ENCODE data around the gene CHD5.
"Not testable (repeated sequence)": the region's sequence is repeated elsewhere in the genome, so short reads cannot be mapped to it uniquely, and the experiment has no call there.

CHD5 gene

GRCh38 chr1:6180268-6180706 is at the start of gene CHD5:
CHD5 (minus strand) TSS chr1:6180321; CDS start chr1:6180023, 298 bp downstream.
- DNase-seq (ENCODE audit: low spot score), result no peak

GRCh38 chr1:6225651-6226050 is 45.5 kb upstream of the CHD5 start:
- DNase-seq (ENCODE audit: low spot score), result no peak

GRCh38 chr1:6224718-6225117 is 44.6 kb upstream of the CHD5 start:
- no peak for DNase-seq (ENCODE audit: low spot score)

GRCh38 chr1:6223617-6224016 is 43.5 kb upstream of the CHD5 start:
- DNase-seq (ENCODE audit: low spot score), result no peak

GRCh38 chr1:6222636-6223035 is 42.5 kb upstream of the CHD5 start:
- DNase-seq (ENCODE audit: low spot score), result no peak

- no peak for DNase-seq (ENCODE audit: low spot score)
These were observed 41.2 kb upstream of the CHD5 start for GRCh38 chr1:6221210-6221784.

- DNase-seq (ENCODE audit: low spot score), result no peak
These were observed 40.1 kb upstream of the CHD5 start for GRCh38 chr1:6220236-6220635.

GRCh38 chr1:6219641-6220040 is 39.5 kb upstream of the CHD5 start:
- not testable (repeated sequence) for DNase-seq (ENCODE audit: low spot score)

GRCh38 chr1:6218375-6219164 is 38.4 kb upstream of the CHD5 start:
- DNase-seq (ENCODE audit: low spot score), result no peak

GRCh38 chr1:6212193-6212959 is 32.3 kb upstream of the CHD5 start:
- no peak for DNase-seq (ENCODE audit: low spot score)

GRCh38 chr1:6211731-6212130 is 31.6 kb upstream of the CHD5 start:
- no peak for DNase-seq (ENCODE audit: low spot score)

GRCh38 chr1:6210591-6211355 is 30.7 kb upstream of the CHD5 start:
- DNase-seq (ENCODE audit: low spot score), result no peak

GRCh38 chr1:6209661-6210580 is 29.8 kb upstream of the CHD5 start:
- DNase-seq (ENCODE audit: low spot score), result no peak

- DNase-seq (ENCODE audit: low spot score), result no peak
These were observed 28.9 kb upstream of the CHD5 start for GRCh38 chr1:6208723-6209660.

- no peak for DNase-seq (ENCODE audit: low spot score)
These were observed 27.8 kb upstream of the CHD5 start for GRCh38 chr1:6207921-6208320.

GRCh38 chr1:6207075-6207885 is 27.2 kb upstream of the CHD5 start:
- DNase-seq (ENCODE audit: low spot score), result no peak

GRCh38 chr1:6206520-6206855 is 26.4 kb upstream of the CHD5 start:
- DNase-seq (ENCODE audit: low spot score), result no peak

- DNase-seq (ENCODE audit: low spot score), result no peak
These were observed 25.9 kb upstream of the CHD5 start, which contains the start of gene RNF207 for GRCh38 chr1:6205849-6206519. RNF207 (plus strand) TSS chr1:6206119; CDS start chr1:6206536, 417 bp downstream.

- DNase-seq (ENCODE audit: low spot score), result no peak
These were observed 22.1 kb upstream of the CHD5 start for GRCh38 chr1:6202256-6202655.
